HT-29 (cell line): ENCODE measurements around the gene SYCE3. TPM values are rescaled to one million over a fixed set of nuclear protein-coding genes. Genes with fewer than 3 reads are reported as not detected.

Source experiments
- DNase-seq: peaks from one replicate; pipeline ENCODE4 v3.0.0-alpha.2; 2015; ENCODE audit warnings: low spot score
- total RNA-seq: library from RNA; depleted of rRNA; stranded (reverse); fragments of >200 nt; shearing (Covaris generic); gene quantifications from 2 replicates; pipeline ENCODE4 v1.2.3, GENCODE V29; 2014

SYCE3 gene
- total RNA-seq, 1 experiment from 2014 or later: not detected

DNA sequence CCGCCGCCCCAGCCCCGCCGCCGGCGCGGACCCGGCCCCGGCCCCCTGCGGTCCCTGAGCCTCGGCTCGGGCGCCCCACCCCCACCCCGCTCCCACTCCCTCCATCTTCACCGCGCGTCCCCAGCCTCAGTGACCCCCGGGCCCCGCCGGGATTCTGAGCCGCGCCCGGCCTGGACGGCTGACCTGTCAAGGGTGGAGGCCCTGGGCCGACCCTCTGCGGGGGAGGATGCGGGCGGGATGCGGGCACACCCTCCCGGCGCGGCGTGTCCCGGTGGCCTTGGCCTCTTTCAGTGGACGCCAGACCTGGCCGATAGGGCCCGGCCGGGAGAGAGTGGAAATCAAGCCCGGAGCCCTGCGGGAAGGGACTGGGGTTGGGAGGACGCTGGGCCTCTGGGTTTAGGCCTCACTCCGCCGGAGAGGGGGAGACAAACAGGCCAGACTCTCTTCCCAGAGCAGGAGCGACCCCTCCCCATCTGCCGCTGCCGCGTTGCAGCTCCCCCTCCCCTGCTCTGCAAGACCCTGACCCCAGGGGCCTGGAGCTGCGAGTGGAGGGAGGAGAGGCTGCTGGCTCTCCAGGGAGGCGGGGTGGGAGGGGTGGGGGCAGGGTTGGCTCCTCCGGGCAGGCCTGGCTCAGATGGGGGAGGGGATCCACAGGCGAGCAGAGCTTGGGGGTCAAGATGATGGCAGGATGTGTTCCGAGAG, 38.4 kb upstream of the SYCE3 start:
- no peak for DNase-seq

DNA sequence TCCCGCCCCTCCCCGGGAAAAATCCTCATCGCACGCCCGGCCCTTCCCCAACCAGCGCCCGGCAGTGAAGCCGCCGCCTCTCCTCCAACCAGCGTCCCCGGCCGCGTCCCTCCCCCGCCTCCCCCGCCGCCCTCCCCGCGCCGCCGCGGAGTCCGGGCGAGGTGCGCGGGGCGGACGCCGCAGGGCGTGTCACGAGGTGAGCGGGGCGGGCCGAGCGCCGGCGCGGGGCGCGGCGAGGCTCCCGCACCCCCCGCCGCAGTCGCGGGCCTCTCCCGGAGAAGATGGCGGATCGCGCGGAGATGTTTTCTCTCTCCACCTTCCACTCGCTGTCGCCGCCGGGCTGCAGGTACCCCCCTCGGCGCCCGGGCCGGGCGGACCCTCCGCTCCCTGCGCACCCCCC, 37.8 kb upstream of the SYCE3 start, which contains the start of gene MAPK8IP2:
TSS of gene MAPK8IP2 (plus strand) at position 256 of the 400 bp plus-strand sequence. CDS start at position 282, 26 bp downstream.
- no peak for DNase-seq

DNA sequence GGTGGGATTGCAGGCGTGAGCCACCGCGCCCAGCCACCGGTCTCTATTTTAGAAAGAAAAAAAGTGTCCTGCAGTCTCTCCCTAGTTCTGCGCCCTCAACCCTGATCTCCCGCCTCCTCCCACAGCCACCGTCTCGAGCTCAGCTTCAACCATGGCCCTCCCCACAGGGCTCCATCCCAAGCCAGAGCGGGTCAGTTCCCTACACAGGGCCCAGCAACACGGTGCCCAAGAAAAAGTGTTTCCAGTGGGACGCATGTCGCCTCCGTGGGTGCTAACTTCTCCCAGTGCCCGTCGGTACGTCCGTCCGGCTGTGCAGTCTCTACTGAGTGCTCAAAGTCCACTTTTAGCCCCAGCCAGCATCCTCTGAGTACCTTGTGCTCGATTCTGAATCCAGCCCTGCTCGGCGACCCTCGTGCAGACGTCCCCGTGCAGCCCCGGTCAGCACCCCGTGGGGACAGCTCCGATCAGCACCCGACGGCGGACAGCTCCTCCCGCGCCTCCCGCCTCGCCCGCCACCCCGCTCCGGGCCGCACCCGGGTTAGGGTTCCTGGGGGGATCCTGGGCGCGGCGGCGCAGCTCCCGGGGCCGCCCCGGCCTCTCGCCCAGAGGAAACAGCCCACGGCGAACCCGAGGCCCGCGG, 37.2 kb upstream of the SYCE3 start:
- DNase-seq: no peak

DNA sequence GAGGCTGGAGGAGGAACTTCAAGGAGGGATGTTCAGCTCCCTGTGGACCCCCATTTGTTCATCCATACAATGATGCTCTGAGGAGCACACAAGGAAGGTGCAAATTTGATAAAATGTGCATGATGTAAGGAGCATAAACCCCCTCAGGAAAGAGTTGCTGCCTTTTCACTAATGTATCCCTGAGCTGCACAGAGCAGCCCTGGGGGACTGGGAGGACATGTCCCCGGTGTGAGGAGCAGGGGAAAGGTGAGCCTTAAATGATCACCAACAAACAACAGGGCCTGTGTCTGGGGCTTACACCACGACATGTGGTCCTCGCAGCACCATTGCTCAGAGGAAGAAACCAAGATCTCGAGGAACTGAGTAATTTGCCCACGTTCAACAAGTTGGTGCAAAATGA, 34.4 kb upstream of the SYCE3 start:
- no peak for DNase-seq

DNA sequence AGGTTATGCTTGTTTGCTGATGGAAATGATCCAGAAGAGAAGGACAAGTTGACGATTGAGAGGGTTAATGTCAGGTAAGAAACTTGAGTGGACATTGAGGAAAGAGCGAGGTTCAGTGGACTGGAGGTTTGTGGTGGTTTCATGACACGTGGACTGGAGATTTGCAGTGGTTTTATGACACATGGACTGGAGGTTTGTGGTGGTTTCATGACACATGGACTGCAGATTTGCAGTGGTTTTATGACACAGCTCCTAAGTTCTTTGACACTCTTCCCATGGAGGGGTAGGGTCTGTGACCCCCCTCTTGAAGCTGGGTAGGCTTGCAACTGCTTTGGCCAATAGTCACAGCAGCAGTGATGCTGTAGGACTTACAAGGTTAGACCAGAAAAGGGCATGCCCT, 32.5 kb upstream of the SYCE3 start:
- DNase-seq: no peak

DNA sequence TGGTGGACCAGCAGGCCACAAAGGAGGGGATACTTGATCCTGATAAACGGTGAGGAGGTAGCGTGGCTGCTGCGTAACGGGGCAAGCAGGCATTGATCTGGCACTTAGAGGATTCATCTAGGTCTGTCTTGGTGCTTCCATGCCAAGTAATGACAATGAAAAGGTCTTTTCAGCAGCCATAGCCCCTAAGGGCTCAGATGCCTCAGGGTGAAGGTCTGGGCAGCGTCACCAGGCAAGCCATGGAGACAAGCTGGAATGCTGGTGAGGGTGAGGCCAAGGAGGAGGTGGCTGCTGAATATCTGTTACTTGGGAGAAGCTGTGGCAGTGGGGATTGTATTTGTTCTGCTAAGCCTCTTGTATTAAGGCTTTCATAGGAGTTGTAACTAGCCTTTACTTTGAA, 24.7 kb upstream of the SYCE3 start:
- DNase-seq: no peak

DNA sequence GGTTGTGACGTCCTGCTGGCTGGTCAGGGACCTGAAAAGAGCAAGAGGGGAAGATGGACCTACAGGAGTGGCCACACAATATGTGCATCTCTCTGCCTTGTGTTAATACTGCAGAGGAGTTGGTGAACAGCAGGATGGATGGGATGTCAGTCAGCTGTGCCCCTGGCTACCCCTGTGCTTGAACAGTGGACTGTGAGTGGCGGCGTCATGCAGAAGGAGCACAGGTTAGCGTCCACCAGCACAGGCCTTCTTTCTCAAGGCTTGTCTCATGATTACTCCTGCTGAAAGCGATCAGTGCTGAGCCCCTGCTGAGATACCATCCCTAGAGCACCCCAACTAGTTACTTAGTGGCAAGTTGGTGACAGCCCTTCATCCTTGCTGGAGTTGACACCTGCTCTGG, 23.7 kb upstream of the SYCE3 start:
- DNase-seq: no peak

DNA sequence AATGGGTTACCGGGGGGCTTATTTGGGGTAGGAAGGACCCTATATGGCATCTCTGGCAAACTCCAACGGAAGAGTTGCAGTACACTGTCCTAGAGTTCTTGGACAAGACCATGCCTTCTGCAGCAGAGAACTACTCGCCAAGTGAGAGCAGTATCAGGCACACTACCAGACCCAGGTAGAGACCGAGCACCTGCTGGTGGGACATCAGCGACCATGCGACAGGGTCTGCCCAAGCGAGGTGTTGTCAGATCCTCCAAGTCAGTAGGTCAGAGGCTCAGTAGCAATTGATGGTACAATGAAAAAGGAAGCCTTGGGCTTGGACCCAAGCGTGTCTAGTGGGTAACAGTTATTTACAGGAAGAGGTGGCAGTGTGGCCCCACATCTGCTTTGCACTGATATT, 23.1 kb upstream of the SYCE3 start:
- DNase-seq: no peak

DNA sequence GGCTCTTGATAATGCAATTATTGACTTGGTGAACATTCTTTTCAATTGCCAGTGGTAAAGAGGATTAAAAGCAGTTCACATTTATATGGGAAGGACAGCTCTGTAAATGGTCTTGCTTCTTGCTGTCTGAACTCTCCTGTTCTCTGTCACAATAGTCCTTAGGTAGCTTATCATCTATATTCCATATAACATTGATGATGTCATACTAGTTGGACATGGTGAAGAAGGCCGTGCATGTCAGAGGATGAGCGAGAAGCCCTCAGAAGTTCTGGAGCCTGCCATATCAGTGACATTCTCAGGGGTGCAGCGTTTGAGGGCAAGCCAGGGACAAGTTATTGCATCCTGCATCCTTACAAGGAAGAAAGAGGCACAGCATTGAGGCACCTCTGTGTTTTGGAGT, 22.5 kb upstream of the SYCE3 start:
- DNase-seq: no peak

DNA sequence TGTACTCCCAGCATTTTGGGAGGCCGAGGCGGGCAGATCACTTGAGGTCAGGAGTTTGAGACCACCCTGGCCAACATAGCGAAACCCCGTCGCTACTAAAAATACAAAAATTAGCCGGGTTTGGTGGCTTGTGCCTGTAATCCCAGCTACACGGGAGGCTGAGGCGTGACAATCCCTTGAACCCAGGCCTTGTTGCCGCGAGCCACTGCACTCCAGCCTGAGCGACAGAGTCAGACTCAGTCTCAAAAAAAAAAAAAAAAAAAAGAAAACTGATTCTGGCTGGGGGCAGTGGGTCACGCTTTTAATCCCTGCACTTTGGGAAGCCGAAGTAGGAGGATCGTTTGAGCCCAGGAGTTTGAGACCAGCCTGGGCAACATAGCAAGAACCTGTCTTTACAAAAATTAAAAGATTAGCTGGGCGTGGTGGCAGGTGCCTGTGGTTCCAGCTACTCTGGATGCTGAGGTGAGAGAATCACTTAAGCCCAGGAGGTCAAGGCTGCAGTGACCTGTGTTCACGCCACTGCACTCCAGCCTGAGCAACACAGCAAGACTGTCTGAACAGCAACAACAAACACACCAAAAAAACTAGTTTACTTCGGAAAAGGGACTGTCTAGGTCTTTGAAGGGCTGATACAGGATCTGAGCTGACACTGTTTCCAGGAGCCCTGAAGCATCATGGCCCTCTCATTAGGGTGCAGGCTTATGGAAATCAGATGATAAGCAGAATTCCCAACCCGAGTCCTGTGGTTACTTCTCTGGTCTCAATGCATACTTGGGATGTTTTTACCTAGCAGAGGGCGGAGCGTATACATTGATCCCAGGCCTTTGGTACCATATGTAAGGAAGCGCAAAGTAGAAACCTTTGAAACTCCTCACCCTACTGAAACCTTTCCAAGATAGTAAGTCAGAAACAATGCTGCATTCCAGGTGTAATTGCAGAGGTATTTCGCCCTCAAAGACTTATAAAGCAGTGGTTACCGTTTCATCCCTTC, 21.7 kb upstream of the SYCE3 start:
- DNase-seq: peak; percentile 16

DNA sequence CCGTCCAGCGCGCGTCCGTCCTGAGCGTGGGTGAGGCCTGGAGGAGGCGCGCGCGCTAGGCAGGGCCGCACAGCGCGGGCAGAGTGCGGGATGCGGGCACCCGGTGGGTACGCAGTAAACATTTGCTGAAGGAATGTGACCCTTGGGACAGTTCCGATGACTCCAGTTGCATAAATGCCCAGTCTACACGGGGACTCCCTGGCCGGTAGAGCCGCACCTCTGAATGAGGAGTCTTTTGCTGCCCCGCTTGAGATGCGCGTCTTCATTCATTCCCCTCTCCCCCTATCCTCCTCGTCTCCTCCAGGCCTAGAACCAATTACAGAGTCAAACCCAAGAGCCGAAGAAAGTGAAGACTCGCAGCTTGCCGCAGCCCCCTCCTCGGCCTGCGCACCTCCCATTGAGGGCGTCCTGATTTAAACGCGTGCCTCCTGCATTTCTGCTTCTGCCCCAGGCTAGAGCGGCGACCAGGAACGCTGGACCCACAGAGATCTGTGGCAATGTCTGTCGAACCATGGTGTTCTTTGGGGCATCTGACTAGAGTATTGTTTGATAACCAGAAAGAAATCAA, 20.7 kb upstream of the SYCE3 start:
- no peak for DNase-seq

DNA sequence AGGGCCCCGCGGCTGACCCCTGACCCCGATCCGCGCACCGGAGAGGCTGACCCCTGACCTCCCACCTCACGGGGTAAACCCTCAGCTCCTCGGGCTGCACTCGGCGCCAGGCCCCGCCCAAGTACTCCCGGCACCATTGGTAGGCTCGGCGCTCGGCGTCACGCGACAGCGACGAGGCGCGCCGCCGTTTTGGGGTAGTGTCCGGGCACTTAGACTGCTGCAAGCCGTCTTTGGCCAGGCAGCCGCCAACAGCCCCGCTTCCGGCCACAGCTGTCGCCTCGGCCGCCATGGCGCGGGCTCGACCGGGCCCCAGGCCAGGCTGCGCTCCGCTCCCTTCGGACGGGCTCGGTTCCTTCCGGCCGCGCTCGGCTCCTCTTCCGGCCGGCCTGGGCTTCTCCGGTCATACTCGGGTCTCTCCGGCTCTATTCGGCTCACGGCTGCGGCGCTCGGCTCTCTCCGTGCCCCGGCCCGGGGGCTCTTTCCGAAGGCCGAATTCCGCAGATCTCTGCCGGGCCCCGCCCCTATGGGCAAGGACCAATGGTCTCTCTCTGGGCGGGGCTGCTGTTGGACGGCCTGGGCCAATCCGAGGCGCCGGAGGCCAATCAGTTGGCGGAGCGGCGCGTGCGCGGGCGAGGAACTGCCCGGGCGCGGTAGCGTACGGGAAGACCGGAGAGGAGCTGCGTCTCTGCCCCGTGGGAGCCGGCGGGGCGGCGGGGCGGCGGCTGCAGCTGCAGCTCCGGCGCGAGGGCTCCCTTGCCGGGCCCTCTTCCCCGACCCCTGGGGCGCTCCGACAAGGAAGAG, 20.0 kb upstream of the SYCE3 start, which contains the start of gene CHKB:
TSS of gene CHKB (minus strand) at position 357 of the 801 bp plus-strand sequence. CDS start at position 289, 68 bp downstream.
- DNase-seq: peak; percentile 91

DNA sequence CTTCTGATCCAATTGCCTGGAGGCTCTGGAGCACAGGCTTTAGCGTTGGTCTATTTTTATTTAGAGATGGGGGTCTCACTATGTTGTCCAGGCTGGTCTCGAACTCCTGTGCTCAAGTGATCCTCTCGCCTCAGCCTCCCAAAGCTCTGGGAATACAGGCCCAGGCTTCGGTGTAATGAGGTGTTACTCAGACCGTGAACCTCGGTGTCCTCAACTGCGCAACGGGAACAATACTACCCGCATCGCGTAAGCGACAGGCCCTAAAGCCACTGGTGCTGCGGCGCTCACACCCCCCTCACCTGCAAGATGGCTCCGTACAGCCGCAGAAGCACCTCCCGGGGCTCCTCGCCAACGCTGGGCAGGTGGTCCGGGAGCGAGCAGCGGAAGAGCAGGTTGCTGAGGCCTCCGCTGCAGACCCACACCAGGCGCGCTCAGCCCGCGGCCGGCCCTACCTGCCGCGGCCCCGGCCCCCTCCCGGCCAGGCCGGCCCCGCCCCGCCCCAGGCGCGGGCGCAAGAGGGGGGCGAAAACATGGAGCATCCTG, 19.3 kb upstream of the SYCE3 start:
- DNase-seq: no peak

DNA sequence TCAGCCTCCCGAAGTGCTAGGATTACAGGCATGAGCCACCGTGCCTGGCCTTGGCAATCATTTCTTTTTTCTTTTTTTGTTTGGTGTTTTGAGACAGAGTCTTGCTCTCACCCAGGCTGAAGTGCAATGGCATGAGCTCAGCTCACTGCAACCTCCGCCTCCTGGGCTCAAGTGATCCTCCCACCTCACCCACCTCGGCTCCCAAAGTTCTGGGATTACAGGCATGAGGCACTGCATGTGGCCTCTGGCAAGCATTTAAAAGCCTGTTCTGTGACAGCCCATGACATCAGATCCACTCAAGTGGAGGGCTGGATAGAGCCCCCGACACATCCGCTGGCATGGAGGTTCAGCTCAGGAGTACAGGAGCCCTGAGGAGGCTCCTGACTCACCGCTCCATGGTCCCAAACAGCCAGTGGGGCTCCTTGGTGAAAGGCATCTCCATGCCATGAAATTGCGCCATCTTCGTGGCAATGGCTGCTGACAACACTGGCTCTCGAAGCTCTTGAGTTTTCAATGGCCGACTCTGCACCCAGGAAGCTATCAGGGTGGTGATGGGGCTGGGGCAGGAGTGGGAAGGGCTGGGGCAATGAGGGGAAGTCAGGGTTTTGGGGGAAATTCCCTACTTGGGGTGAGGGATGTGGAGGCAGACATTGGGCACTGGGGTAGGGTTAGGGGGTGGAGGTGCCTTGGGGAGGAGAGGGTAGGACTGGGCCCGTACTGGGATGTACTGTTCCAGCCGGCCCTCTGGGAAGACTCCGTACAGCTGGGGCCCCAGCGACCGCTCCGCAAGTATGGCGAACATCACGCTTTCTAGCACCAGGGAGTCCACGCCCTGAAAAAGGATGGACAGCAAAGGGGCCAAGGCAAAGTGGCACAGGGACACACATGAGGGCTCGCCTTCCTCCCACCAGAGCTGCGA, 18.6 kb upstream of the SYCE3 start:
- no peak for DNase-seq

DNA sequence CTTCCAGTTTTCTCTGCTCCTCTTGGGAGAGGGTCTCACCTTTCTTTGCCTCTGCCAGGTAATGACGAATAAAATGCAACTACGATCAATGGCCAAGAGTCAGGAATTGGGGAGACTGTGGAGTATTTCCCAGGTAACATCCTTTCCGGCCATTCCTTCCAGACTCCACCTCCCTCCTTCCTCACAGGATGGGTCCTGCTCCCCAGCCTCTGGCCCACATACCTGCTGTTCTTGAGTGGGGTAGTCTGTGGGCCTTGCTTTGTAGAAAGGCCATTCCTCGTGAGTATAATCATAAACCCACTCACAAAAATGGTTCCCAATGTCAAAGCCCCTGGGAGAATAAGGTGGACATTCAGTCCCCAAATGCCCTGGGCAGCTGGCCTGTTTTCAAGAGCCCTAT, 17.0 kb upstream of the SYCE3 start:
- no peak for DNase-seq

DNA sequence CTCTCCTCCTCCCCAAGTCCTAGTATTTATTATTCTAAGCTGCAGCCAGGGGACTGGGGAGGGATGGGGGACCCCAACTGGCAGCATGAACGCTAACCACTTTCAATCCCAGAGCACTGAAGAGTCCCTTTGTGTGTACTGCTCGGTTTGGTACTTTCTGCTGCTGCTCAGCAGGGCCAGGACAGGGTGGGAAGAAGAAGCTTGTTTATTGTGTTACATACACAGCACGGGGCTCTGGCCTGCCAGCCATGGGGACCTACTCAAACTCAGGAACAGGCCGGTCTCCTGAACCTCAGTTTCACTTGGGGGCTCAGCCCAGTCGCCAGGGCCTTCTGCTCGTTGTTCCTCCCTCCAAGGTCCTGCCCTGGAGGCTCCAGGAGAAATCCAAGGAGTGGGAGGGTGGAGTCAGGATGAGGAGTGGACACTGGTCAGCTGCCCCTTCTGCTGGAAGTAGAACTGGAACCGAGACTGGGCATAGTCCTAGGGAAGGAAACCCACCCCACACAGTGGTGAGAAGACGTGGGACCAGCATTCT, 16.1 kb upstream of the SYCE3 start:
- no peak for DNase-seq

DNA sequence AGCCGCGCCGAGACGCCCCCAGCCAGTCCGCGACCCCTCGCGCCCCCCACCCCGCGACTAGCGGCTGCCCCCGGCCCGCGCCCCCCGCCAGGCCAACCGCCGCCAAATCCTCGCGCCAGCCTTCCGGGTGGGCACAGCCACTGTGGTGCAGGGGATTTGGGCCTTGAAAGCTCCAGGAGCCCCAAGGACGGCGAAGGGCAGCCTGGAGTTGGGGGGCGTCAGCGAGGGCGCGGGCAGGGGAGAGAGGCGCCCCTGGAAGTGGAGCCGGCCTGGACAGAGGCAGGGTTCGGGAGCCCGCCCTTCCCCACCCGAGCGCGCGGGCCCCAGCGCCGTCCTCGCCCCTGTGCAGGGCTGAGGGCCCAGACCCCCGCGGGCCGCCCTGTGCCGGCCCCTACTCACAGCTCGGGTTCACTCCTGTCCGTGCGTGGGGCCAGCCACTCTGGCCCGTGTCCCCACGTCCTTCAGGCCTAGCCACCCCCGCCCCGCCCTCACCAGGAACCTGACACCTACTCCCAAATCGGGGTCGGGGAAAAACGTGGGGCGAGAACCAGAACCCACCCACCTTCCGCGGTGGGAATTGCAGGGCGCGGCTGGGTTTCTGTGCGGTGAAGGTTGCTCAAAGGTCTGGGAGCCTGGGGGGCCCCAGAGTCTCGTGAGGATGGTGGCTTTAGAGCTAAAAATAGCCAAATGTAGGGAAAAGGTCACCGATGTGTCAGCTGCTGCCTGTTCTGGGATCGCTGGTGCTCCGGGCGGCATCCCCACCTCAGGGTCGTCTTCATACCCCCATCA, 15.5 kb upstream of the SYCE3 start, which contains the start of gene CPT1B:
TSS of gene CPT1B (minus strand) at position 441 of the 789 bp plus-strand sequence. CDS start 512 bp downstream, outside the sequence.
- no peak for DNase-seq

DNA sequence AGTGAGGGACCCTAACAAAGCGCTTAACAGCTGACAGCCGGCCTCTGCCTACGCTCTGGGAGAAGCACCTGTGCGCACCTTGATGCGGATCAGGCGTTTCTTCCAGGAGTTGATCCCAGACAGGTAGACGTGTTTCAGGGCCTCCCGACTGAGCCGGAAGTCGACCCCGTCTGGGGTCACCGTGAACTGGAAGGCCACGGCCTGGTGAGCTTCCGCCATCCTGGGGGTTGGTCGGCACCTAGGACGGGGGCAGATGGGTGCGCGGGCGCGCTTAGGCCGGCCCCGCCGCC, 14.9 kb upstream of the SYCE3 start:
- DNase-seq: no peak
